GM04504 (cell line): ENCODE results near the gene WDR43.

Experiments used
- DNase-seq: peaks from one replicate; pipeline ENCODE4 v3.0.0-alpha.2; 2012; ENCODE audit warnings: low read depth

Gene WDR43

GRCh38 chr2:28894470-28895188 lies at the start of gene WDR43:
TSS of gene WDR43 (plus strand) at chr2:28894667. CDS start at chr2:28894699, 32 bp downstream.
- DNase-seq, result peak; percentile 97

DNA sequence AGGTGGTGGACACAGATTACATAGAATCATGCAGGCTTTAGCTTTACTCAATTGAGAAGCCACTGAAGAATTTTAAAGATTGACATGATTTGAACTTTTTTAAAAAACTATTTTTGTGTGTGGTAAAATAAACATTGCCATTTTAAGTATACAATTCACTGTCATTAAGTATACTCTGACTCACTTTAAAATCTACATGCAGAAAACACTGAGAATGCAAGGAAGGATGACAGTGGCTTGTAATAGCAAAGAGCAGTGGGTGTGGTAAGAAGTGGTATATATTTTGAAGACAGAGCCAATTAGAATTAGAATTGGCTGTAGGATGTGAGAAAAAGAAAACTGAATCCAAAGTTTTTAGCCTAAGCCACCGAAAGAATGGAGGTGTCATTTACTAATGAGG lies 39.3 kb upstream of the WDR43 start:
- DNase-seq, result no peak

DNA sequence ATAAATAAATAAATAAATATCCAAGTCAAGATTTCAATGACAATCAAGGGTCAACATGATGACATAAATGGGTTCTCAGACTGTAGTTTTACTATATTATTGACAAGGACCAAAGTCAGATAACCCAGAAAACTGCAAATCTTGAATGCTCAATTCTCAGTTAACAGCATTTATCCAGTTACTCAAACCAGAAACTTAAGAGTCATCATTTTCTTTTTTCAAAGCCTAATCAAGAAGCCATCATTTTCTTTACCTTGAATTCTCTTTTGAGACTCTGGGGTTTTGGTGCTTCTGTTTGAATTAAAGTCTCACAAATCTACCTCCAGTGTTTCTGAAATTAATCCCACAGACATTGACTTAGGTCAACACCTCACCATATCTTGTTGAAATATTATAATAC lies 38.5 kb upstream of the WDR43 start:
- no peak for DNase-seq

GRCh38 chr2:28868611-28869010 lies 25.9 kb upstream of the WDR43 start:
- DNase-seq, result no peak

DNA sequence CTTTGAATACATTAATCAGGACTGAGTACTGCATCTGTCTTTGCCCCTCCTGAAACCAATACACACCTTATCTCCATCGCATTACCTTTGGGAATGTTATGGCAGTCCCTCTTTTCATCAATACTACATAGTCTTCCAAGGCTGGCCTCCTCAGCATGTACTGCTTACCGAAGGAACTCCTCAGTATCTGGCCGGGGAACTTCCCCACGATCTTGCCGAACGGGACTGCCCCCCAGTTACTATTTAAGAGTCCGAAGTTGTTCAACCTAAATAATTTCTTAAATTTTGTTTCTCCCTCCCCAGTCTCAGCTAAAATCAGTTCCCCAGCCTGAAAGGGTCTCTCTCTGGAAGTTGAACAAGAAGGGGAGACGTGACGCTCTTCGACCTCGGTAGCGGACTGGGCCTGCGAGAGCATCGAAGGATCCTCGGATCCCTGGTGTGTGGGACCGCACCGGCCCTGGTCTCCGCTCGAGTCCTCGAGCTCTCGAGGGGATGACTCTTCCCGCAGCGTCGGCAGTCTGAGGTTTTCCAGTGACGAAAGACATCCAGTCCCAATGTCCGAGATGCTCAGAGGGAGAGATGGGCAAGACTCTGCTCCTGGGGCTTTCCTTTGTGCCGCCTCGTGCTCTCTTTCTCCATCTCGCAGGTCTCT lies 24.8 kb upstream of the WDR43 start:
- peak; percentile 12 for DNase-seq

DNA sequence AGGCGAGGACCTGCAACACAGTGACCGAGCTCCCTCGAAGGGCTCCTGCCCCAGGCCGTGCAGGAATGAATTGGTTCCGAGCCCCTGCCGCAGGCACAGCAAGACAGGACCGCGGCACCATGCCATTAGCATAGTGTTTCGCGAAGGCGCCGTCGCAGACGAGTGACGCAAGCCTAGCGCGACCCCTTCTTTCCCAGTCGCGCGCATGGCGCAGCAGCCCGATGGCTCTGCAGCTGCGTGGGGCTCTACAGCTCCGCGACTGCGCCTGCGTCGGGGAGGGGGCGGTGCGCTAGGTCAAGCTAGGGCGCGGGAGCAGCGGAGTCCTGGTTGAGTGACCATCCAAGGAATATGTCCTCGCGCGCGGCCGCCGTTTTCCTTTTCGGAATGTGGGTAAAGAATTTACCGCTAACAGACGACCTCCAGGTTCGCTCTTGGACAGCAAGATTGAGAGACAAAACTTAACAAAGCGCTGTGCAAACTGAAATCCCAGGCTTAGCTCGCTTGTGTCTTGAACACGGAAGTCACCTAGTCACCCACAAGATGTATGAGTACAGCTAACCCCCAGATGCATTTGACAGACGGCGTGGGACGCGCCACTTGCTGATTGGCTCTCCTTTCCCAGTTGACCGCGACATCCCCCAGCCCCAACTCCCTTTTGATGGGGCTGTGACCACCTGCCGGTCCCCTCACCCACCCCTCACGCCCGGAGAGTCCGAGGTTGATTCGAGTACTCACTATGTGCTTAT lies 24.1 kb upstream of the WDR43 start, which contains the start of gene TRMT61B:
TSS of gene TRMT61B (minus strand) at position 164 of the 746 bp plus-strand sequence. CDS start at position 132, 32 bp downstream.
- peak; percentile 87 for DNase-seq

- no peak for DNase-seq
These were observed 22.8 kb upstream of the WDR43 start for GRCh38 chr2:28871620-28872019.

GRCh38 chr2:28880193-28880592 lies 14.3 kb upstream of the WDR43 start:
- DNase-seq, result no peak

DNA sequence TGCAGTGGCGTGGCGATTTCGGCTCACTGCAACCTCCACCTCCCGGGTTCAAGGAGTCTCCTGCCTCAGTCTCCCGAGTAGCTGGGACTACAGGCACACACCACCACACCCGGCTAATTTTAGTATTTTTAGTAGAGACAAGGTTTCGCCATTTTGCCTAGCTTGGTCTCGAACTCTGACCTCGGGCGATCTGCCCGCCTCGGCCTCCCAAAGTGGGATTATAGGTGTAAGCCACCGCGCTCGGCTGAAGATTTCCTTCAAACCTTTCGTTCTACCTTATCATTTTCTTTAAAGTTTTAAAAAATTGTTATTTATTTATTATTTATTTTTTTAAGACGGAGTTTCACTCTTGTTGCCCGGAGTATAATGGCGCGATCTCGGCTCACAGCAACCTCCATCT lies 979 bp upstream of the WDR43 start:
- no peak for DNase-seq

DNA sequence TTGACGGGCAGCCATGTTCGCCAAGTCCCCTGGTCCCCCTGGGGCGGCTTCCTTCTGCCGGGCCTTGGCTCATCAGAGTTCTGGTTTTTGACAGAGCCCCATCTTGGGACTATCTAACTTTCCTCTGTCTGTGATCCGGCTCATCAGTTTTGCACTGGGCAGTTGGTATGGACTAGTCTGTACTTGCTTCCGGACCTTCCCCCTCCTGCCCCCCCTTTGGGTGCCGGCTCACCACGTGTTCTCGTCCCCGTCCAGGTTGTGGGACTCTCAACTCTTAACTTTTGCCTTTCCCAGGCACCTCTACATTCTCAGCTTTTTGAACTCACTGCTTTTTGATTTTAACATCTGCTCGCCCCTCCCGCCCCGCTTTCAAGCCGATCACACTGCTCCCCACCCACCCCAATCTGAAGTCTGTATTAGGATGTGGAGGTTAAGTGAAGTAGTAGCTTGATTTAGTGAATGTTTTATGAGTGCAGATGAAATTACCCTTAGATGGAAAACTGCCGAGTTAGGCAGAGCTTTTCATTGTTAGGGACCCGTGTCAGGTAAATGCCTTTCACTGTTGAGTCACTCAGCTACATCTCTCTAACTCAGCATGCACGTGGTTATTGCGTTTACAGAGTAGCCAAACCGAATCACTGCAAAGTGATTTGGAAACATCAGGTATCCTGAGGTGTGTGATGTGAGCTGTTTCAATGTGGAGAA lies 874 bp downstream of the WDR43 start:
- no peak for DNase-seq

- no peak for DNase-seq
These were observed 2.4 kb downstream of the WDR43 start for GRCh38 chr2:28896906-28897305.

DNA sequence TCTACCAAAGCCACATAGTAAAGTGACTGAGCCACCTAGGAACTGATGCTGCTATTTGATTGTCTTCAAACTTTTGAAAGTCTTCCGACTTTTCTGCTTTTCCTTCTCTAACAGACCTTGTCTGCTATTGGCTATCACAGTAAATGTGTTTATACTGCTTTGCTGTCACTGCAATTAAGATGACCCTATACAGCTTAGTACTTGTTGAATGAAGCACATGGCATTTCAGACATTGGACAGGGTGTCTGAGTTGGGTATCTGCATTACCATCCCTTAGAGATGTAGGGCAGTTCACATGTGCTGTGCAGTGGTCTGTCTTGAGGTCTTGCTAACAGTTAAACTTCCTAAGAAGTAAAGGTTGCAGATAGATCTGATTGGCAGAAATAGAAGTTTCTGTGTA lies 3.6 kb downstream of the WDR43 start:
- DNase-seq, result no peak

DNA sequence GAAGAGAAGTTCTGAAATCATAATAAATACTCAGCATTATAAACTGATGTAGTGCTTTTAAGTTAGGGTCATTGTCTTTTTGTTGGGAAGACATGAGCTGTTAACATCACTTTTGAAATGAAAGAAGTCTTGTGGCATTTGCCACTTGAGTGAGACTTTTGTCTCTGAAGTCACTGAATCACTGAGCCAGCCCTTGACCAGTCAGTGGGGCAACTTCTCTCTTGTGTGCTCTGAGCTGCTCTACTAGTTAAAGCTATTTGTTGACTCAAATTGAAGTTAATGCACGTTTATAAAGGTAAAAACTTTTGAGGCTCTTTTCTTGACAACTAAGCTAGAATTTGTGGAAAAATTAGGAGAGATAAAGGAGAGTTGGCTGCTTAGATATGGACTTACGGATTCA lies 6.7 kb downstream of the WDR43 start:
- no peak for DNase-seq

- DNase-seq, result no peak
These were observed 7.4 kb downstream of the WDR43 start for GRCh38 chr2:28901841-28902240.

GRCh38 chr2:28902584-28902983 lies 8.1 kb downstream of the WDR43 start:
- DNase-seq, result no peak

DNA sequence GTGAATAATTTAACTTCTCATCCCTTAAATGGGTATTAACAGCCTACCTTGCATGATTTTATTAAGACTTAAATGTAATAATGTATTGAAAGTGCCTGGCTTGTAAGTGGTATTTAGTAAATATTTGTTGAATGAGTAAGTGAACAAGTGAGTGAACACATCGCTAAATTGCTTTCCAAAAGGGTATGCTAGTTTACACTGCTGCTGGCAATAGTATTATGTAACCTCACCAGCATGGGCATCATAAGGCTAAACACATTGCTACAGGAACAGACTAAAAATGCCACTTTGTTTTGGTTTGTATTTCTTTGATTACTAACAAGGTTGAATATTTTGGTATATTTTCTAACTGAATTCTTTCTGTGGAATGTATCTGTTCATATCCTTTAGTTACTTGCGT lies 9.8 kb downstream of the WDR43 start:
- peak; percentile 25 for DNase-seq

GRCh38 chr2:28904802-28905457 lies 10.5 kb downstream of the WDR43 start:
- no peak for DNase-seq

- no peak for DNase-seq
These were observed 11.1 kb downstream of the WDR43 start for GRCh38 chr2:28905533-28905932.

- no peak for DNase-seq
These were observed 11.9 kb downstream of the WDR43 start for GRCh38 chr2:28906376-28906775.

DNA sequence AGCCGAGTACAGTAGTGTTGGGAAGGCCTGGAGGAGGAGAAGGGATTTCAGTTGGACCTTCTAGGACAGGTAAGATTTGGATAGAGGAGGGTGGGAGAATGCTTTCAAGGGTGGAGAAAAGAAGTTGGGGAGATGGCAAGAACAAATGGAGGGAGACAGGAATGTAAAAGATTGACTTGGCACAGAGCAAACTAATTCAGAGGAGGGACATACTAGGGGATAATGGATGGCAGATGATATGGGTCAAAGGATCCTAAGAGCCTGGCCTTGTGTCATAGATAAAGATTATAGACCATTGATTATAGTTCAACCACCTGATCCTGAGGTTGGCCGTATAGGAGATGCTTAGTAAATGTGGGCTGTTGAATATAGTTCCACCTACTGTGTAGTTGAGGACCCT lies 12.4 kb downstream of the WDR43 start:
- no peak for DNase-seq

GRCh38 chr2:28908172-28908571 lies 13.7 kb downstream of the WDR43 start:
- DNase-seq, result no peak
